GM12878 (cell line): ENCODE measurements around the gene UTP14A.

Experiments
- MTA2 ChIP-seq: fragments of 450-650 bp; IDR thresholded peaks from 2 replicates; pipeline ENCODE4 v1.6.1; 2016; ENCODE audit warnings: low read depth, mild to moderate bottlenecking, moderate library complexity
- RBBP5 ChIP-seq: fragments of 200-600 bp; sonication (generic); conservative IDR thresholded peaks from 2 replicates; pipeline ENCODE4 v1.6.1; 2016
- TF ChIP-seq, protein P1 (sequence below), 3 experiments: IDR thresholded peaks in 2 of 3; conservative IDR thresholded peaks in 1 of 3; 2 replicates each; pipeline ENCODE4 v1.5.1; 2011; ENCODE audit warnings: low read depth in 3 of 3, low read length in 3 of 3, mild to moderate bottlenecking in 3 of 3, control low read depth in 2 of 3, moderate library complexity in 2 of 3, inconsistent platforms in 1 of 3, mixed read lengths in 1 of 3; ENCODE audit not compliant: control insufficient read depth in 2 of 3, insufficient read depth in 1 of 3; ENCODE audit errors: extremely low read depth in 1 of 3

DNA sequence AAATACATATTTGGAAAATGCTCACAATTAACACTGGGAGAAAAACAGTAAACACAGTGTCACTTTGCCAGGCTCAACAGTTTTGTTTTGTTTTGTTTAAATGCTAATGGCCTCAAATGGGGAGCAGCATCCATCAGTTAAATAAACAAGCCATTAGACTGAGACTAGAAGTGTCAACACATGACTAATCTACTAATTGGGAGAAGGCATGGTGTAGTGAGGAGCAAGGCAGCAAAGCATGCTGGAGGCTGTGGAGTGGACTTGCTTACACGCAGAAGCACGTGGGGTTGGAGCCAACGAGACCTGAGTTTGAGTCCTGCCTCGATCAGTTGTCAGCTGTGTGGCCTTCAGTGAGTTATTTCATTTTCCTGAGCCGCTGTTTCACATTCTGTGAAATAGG lies 29.0 kb downstream of the UTP14A start:
- TF ChIP-seq, protein P1, sequence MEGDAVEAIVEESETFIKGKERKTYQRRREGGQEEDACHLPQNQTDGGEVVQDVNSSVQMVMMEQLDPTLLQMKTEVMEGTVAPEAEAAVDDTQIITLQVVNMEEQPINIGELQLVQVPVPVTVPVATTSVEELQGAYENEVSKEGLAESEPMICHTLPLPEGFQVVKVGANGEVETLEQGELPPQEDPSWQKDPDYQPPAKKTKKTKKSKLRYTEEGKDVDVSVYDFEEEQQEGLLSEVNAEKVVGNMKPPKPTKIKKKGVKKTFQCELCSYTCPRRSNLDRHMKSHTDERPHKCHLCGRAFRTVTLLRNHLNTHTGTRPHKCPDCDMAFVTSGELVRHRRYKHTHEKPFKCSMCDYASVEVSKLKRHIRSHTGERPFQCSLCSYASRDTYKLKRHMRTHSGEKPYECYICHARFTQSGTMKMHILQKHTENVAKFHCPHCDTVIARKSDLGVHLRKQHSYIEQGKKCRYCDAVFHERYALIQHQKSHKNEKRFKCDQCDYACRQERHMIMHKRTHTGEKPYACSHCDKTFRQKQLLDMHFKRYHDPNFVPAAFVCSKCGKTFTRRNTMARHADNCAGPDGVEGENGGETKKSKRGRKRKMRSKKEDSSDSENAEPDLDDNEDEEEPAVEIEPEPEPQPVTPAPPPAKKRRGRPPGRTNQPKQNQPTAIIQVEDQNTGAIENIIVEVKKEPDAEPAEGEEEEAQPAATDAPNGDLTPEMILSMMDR (IDR thresholded peaks at IDR 0.05 in 2 of 3, conservative IDR thresholded peaks at IDR 0.05 in 1 of 3; ENCODE audit: control insufficient read depth in 2 of 3, extremely low read depth in 1 of 3, insufficient read depth in 1 of 3, low read depth in 3 of 3, low read length in 3 of 3) = no peak
- TF ChIP-seq MTA2 = no peak
- TF ChIP-seq RBBP5 = no peak
